Ovary (tissue), 9 donors: Measurements from ENCODE around the gene TST. TPM values are rescaled to one million over a fixed set of nuclear protein-coding genes. Genes with fewer than 3 reads are reported as not detected.

Experiments
- DNase-seq, 5 donors: peaks; one replicate each; pipeline ENCODE4 v3.0.0-alpha.2; 2019 to 2020
- H3K27ac ChIP-seq, 2 donors: fragments of 200-600 bp; one replicate each; pipeline versions ENCODE4 v1.5.1 to v1.8.0; 2019 to 2022
- H3K27me3 ChIP-seq: fragments of 200-600 bp; one replicate; pipeline ENCODE4 v1.8.0; 2022
- H3K36me3 ChIP-seq: fragments of 200-600 bp; sonication (generic); one replicate; pipeline ENCODE4 v1.5.1; 2019
- H3K4me1 ChIP-seq: one replicate; pipeline ENCODE4 v1.8.1; 2013; ENCODE audit warnings: mild to moderate bottlenecking, moderate library complexity; ENCODE audit not compliant: insufficient read depth
- H3K4me3 ChIP-seq: fragments of 200-600 bp; sonication (generic); one replicate; pipeline ENCODE4 v1.5.1; 2017
- H3K9me3 ChIP-seq, 2 donors: fragments of 200-600 bp in 1 of 2; sonication (generic) in 1 of 2; one replicate each; pipeline versions ENCODE4 v1.5.1 to v1.8.1; 2013 to 2019; ENCODE audit warnings: mild to moderate bottlenecking in 1 of 2, moderate library complexity in 1 of 2
- EP300 ChIP-seq: sonication (generic); formaldehyde crosslinking; IDR thresholded peaks from one replicate; pipeline ENCODE4 v1.6.1; 2017; ENCODE audit warnings: antibody characterized with exemption
- POLR2A ChIP-seq: fragments of 450-650 bp; IDR thresholded peaks from one replicate; pipeline ENCODE4 v1.6.1; 2017; ENCODE audit warnings: antibody characterized with exemption, mild to moderate bottlenecking, moderate library complexity
- WGBS, 3 donors: extraction: QIAGEN DNeasy Blood & Tissue Kit in 1 of 3; methylation state at CpG; one replicate each; pipeline versions ENCODE4 v1.1.5 to v1.1.7; 2013 to 2017; 5-methylcytosine and 5-hydroxymethylcytosine counted together
- intact Hi-C, 4 donors: fragments of 100-400 bp; cut with DNase I; formaldehyde crosslinking; loops; one replicate each; pipeline versions ENCODE4 v1.11.0 to v1.15.1; 2022 to 2023
- polyA plus RNA-seq, 2 donors: library from polyadenylated mRNA; stranded (reverse); fragments of 200-250 nt in 1 of 2; fragments of 350-450 nt in 1 of 2; fragmentation: Illumina TruSeq in 1 of 2; extraction: RNeasy Lipid Tissue Mini Kit (QIAGEN cat#74804) in 1 of 2; gene quantifications; one replicate each; pipeline ENCODE4 v1.2.3, GENCODE V29; 2013 to 2014
- total RNA-seq, 7 donors: library from RNA; depleted of rRNA in 2 of 7; stranded (reverse); fragments of >200 nt in 2 of 7; fragmentation: NEBNext Ultra II Directional in 3 of 7; extraction: Animal tissue kit (Norgen Biotek cat#: 25700) in 3 of 7; gene quantifications; one replicate each; pipeline versions ENCODE4 v1.1.0 to v1.2.4, GENCODE V29; 2016 to 2023
- TF ChIP-seq, protein P1 (sequence below), 3 donors: fragments of 450-650 bp in 2 of 3; fragments of 200-600 bp in 1 of 3; IDR thresholded peaks; one replicate each; pipeline versions ENCODE4 v1.5.1 to v1.8.0; 2016 to 2022; ENCODE audit warnings: antibody characterized with exemption in 3 of 3, mild to moderate bottlenecking in 1 of 3
- donor health status: DM: no; HTN: no; CAD: no; lungs with moderate emphysema.
- donor health status: DM: no; HTN: no; CAD: no.
- donor health status: Bipolar disorder and iron deficiency.
- donor health status: DM: yes; HTN: yes; CAD: no.
- donor health status: DM: no; HTN: no; CAD: no.
- donor health status: DM: yes; HTN: yes; CAD: no.

Gene TST
- total and polyA plus RNA-seq, 9 donors = 6.4 to 59.9 (median 42.4) TPM

DNA sequence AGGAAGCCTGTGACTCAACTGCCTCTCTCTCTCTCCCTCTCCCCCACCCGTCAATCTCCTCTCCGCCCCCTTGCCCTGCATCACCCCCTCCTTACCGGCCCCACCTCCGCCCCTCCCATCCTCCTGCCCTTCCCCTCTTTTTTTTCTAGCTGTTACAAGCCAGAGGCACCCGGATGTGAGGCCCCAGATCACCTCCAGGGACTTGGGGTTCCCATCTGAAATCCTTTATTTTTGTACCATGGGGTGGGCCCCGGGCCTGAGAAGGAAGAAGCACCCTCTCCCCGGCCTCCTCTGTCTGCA, 43.1 kb upstream of the TST start:
- no peaks in the 10 kb centered on the region for H3K36me3 ChIP-seq
- 54 to 70% (median 67%) methylated on average over 7 of the region's 7 CpGs for WGBS, 3 donors

DNA sequence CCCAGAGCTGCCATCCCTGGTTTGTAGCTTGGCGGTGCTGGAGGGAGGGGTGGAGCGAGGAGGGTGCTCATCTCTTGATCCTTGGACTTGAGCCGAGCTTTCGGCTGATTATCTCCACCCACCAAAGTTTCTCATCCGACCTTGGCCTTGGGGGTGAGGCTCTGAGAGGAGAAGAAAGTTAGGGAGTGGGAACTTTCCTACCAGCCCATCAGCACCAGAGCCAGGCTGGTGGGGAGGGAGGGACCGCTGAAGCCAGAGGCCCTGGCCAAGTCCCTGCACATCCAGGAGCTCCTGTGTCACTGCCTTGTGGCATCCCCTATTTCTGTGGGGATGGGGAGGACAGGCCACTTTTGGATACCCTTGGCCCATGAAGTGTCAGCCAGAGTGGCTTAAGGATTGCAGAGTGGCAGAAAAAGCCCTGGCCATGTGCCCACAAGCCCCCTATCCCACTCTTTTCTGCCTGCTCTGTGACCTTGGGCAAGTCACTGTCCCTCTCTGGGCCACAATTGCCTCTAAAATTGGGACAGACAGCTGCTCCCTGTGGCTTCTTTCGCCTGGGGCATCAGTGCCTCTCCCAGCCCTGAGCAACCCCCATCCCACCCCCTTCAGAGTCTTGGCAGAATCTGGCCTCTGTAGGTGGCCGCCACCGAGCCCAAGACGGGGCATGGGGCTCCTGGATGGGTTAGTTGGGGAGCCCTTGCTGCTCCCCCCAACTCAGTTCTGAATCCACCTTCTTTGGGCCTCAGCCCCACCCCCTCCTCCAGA, 42.5 kb upstream of the TST start:
- Histone ChIP-seq H3K27me3 (no peaks in the 10 kb centered on the region), H3K4me3 (no peak overlapping the region), H3K9me3 (no peaks in the 10 kb centered on the region), H3K27ac (peak overlapping the region in 1 of 2 donors; percentile 17), H3K36me3 (no peaks in the 10 kb centered on the region), H3K4me1 (peaks cover 8% of the 10 kb centered on the region)
- WGBS, 3 donors = 43 to 62% (median 46%) methylated on average over 10 of the region's 10 CpGs
- DNase-seq = peak; percentile 40 to 60 (median 44)
- no peak for TF ChIP-seq POLR2A
- TF ChIP-seq EP300 = no peak
- TF ChIP-seq, protein P1, sequence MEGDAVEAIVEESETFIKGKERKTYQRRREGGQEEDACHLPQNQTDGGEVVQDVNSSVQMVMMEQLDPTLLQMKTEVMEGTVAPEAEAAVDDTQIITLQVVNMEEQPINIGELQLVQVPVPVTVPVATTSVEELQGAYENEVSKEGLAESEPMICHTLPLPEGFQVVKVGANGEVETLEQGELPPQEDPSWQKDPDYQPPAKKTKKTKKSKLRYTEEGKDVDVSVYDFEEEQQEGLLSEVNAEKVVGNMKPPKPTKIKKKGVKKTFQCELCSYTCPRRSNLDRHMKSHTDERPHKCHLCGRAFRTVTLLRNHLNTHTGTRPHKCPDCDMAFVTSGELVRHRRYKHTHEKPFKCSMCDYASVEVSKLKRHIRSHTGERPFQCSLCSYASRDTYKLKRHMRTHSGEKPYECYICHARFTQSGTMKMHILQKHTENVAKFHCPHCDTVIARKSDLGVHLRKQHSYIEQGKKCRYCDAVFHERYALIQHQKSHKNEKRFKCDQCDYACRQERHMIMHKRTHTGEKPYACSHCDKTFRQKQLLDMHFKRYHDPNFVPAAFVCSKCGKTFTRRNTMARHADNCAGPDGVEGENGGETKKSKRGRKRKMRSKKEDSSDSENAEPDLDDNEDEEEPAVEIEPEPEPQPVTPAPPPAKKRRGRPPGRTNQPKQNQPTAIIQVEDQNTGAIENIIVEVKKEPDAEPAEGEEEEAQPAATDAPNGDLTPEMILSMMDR (IDR thresholded peaks at IDR 0.05) = no peak
- intact Hi-C loops = no loop called here

More for the DNA sequence above, 43.1 kb upstream of the TST start:
- no peaks in the 10 kb centered on the region for H3K9me3 ChIP-seq
- no peak overlapping the region for H3K27ac ChIP-seq
- H3K4me1 ChIP-seq = peaks cover 8% of the 10 kb centered on the region
- DNase-seq = no peak
- intact Hi-C loops = no loop called here
- no peaks in the 10 kb centered on the region for H3K27me3 ChIP-seq
- H3K4me3 ChIP-seq = no peak overlapping the region
- TF ChIP-seq, protein P1 (IDR thresholded peaks at IDR 0.05) = no peak
- TF ChIP-seq POLR2A (no peak), EP300 (no peak)

- no peak overlapping the region for H3K4me3 ChIP-seq
- no peak overlapping the region for H3K27ac ChIP-seq
- peaks cover 8% of the 10 kb centered on the region for H3K4me1 ChIP-seq
- DNase-seq = peak in 1 of 5 donors; percentile 23
- no peaks in the 10 kb centered on the region for H3K36me3 ChIP-seq
- WGBS, 3 donors = 61 to 67% (median 66%) methylated on average over 28 of the region's 28 CpGs
- H3K9me3 ChIP-seq = no peaks in the 10 kb centered on the region
- no peak for TF ChIP-seq EP300
- TF ChIP-seq, protein P1 (IDR thresholded peaks at IDR 0.05) = no peak
- no peak for TF ChIP-seq POLR2A
- H3K27me3 ChIP-seq = no peaks in the 10 kb centered on the region
- intact Hi-C loops = no loop called here
These were observed 41.8 kb upstream of the TST start for GRCh38 chr22:37060801-37061610.

DNA sequence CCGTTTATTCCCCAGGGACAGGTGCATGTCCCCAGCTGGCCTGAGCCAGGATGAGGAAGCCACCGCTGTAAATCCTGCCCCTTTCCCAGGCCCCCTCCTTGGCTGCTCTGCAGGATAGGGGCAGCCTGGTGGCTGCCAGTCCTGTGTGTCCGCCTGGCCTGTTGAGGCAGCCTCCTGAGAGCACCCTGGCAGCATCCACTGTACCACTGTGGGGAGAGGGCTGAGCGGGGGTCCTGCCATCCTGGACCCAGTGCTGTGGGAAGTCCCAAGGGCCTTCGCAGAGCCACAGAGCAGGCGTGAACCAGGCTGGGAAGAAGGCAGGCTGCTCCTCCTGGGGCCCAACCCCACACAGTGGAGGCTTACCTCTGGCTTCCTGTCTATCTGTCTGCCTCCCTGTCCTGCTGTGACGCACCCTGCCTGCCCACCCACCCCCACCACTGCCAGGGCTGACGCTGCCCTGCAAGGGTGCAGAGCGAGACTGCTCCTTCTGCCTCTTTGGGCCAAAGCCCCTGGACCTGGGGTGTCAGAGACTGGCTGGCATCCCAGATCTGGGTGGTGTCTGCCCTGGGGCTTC, 40.7 kb upstream of the TST start:
- Histone ChIP-seq H3K27me3 (no peaks in the 10 kb centered on the region), H3K4me3 (no peak overlapping the region), H3K36me3 (no peaks in the 10 kb centered on the region), H3K4me1 (peaks cover 8% of the 10 kb centered on the region), H3K27ac (no peak overlapping the region), H3K9me3 (no peaks in the 10 kb centered on the region)
- 92 to 93% (median 93%) methylated on average over 9 of the region's 9 CpGs for WGBS, 3 donors
- intact Hi-C loops = loop anchor here in 1 of 4 donors (10.0 kb wide), 1 partner anchor 285 kb away; the partner anchor contains the start of gene IFT27
- TF ChIP-seq POLR2A (no peak), EP300 (no peak)
- TF ChIP-seq, protein P1 (IDR thresholded peaks at IDR 0.05) = no peak
- DNase-seq = no peak
